GM12878 (cell line): Measurements from ENCODE around the gene PROM1. TPM values are rescaled to one million over a fixed set of nuclear protein-coding genes. Genes with fewer than 3 reads are reported as not detected.

Experiments
- ATAC-seq: fragments of 200-7000 bp; cut with Tn5 transposase; 3 replicates; pipeline ENCODE4 v1.9.1; 2020; ENCODE audit warnings: mild to moderate bottlenecking, moderate library complexity
- BruUV-seq: library from RNA; stranded (reverse); fragments of 400-500 nt; replicated peaks from 2 replicates; lab custom pipeline; 2021; lab: Mats Ljungman, UMichigan
- CTCF ChIA-PET: fragments of 300-600 bp; sonication (Branson Sonifier 250); formaldehyde crosslinking; extraction: SDS; loops from one replicate; lab custom pipeline; 2021; ENCODE audit warnings: inconsistent platforms; lab: Yijun Ruan, JAX
- POLR2A ChIA-PET: fragments of 350-600 bp; formaldehyde crosslinking; extraction: SDS; loops from one replicate; lab custom pipeline; 2021; ENCODE audit warnings: inconsistent platforms; lab: Charles Lee
- RAD21 ChIA-PET: fragments of 300-600 bp; sonication (Branson Sonifier 250); formaldehyde crosslinking; loops from one replicate; lab custom pipeline; 2023; ENCODE audit warnings: antibody characterized with exemption; ENCODE audit not compliant: unreplicated experiment; lab: Charles Lee
- SMC1A ChIA-PET: fragments of 300-600 bp; sonication (Branson Sonifier 250); formaldehyde crosslinking; loops from one replicate; lab custom pipeline; 2023; ENCODE audit not compliant: unreplicated experiment, uncharacterized antibody; lab: Charles Lee
- DNase-seq: peaks from one replicate; pipeline ENCODE4 v3.0.0-alpha.2; 2011; ENCODE audit warnings: low read depth, low spot score
- FAIRE-seq: peaks from 3 replicates; lab custom pipeline; 2011; peaks lifted over from hg19 to GRCh38; lab: Jason Lieb, UNC
- H2AFZ ChIP-seq: 2 replicates; pipeline ENCODE4 v1.6.0; 2011; ENCODE audit warnings: low read depth, low read length, control low read depth; ENCODE audit not compliant: control insufficient read depth
- H3K27ac ChIP-seq: 2 replicates; pipeline ENCODE4 v1.5.1; 2011; ENCODE audit warnings: control low read depth; ENCODE audit not compliant: control insufficient read depth, insufficient read depth
- H3K27me3 ChIP-seq, 2 experiments: replicated peaks in 1 of 2; 2 replicates each; pipeline versions ENCODE4 v1.6.0 to v1.6.1; 2011; ENCODE audit warnings: low read length in 1 of 2; ENCODE audit not compliant: control insufficient read depth in 2 of 2, insufficient read depth in 2 of 2
- H3K36me3 ChIP-seq, 2 experiments: 2 replicates each; pipeline ENCODE4 v1.5.1; 2011; ENCODE audit warnings: low read length in 1 of 2; ENCODE audit not compliant: control insufficient read depth in 2 of 2, insufficient read depth in 2 of 2
- H3K4me1 ChIP-seq: 2 replicates; pipeline ENCODE4 v1.6.1; 2011; ENCODE audit warnings: mild to moderate bottlenecking, low read length, moderate library complexity, mixed read lengths; ENCODE audit not compliant: control insufficient read depth, insufficient read depth
- H3K4me2 ChIP-seq: 2 replicates; pipeline ENCODE4 v1.6.0; 2011; ENCODE audit warnings: control low read depth; ENCODE audit not compliant: control insufficient read depth, insufficient read depth
- H3K4me3 ChIP-seq: fragments of 200-600 bp; sonication (generic); 2 replicates; pipeline ENCODE4 v1.5.1; 2016
- H3K79me2 ChIP-seq: 2 replicates; pipeline ENCODE4 v1.6.0; 2011; ENCODE audit warnings: low read length; ENCODE audit not compliant: control insufficient read depth, insufficient read depth
- H3K9ac ChIP-seq: 2 replicates; pipeline ENCODE4 v1.8.0; 2011; ENCODE audit warnings: low read length, control low read depth, mixed read lengths; ENCODE audit not compliant: control insufficient read depth, insufficient read depth
- H3K9me3 ChIP-seq: replicated peaks from 3 replicates; pipeline ENCODE4 v1.5.1; 2011; ENCODE audit warnings: mild to moderate bottlenecking, low read length; ENCODE audit not compliant: control insufficient read depth, insufficient read depth
- H4K20me1 ChIP-seq: 2 replicates; pipeline ENCODE4 v1.6.0; 2011; ENCODE audit not compliant: control insufficient read depth, insufficient read depth
- CHD4 ChIP-seq: fragments of 200-600 bp; sonication (generic); IDR thresholded peaks from 2 replicates; pipeline ENCODE4 v1.6.1; 2016; ENCODE audit warnings: mild to moderate bottlenecking
- DPF2 ChIP-seq: fragments of 450-650 bp; IDR thresholded peaks from 2 replicates; pipeline ENCODE4 v1.6.1; 2017; ENCODE audit warnings: mild to moderate bottlenecking
- NBN ChIP-seq: fragments of 450-650 bp; IDR thresholded peaks from 2 replicates; pipeline ENCODE4 v1.6.1; 2016
- POLR2AphosphoS5 ChIP-seq: IDR thresholded peaks from 2 replicates; pipeline ENCODE4 v1.6.1; 2011; ENCODE audit warnings: mild to moderate bottlenecking, low read length, inconsistent platforms
- POU2F2 ChIP-seq: IDR thresholded peaks from 3 replicates; pipeline ENCODE4 v1.6.1; 2011; ENCODE audit warnings: low read depth, mild to moderate bottlenecking, low read length, borderline replicate concordance
- RELA ChIP-seq: fragments of 450-650 bp; IDR thresholded peaks from 2 replicates; pipeline ENCODE4 v1.8.0; 2014; ENCODE audit warnings: borderline replicate concordance; ENCODE audit not compliant: partially characterized antibody
- SMAD5 ChIP-seq: IDR thresholded peaks from 2 replicates; pipeline ENCODE4 v1.6.1; 2016; ENCODE audit warnings: antibody characterized with exemption, low read depth
- ZNF687 ChIP-seq: fragments of 450-650 bp; IDR thresholded peaks from 2 replicates; pipeline ENCODE4 v1.6.1; 2017; ENCODE audit warnings: mild to moderate bottlenecking, moderate library complexity
- WGBS: methylation state at CpG from one replicate; pipeline ENCODE4 v1.1.6; 2016; ENCODE audit warnings: low lambda C conversion rate; ENCODE audit not compliant: insufficient replicate concordance, insufficient coverage; ENCODE audit errors: missing lambda C conversion rate; 5-methylcytosine and 5-hydroxymethylcytosine counted together
- in situ Hi-C: fragments of 300-500 bp; cut with MboI; formaldehyde crosslinking; loops from 9 replicates; pipeline ENCODE4 v1.14.3; 2018; ENCODE audit warnings: mixed read lengths
- intact Hi-C: fragments of 100-400 bp; cut with micrococcal nuclease; formaldehyde crosslinking; loops from one replicate; pipeline ENCODE4 v1.14.2; 2022; ENCODE audit not compliant: unreplicated experiment
- polyA plus RNA-seq, 11 experiments: library from polyadenylated mRNA; depleted of rRNA in 4 of 11; unstranded in 6 of 11; stranded (reverse) in 5 of 11; fragments of >200 nt; fragmentation: Nextera tagmentation in 4 of 11; fragmentation: Illumina TruSeq in 1 of 11; extraction: Ambion mirVana in 4 of 11; extraction: Trizol in 1 of 11; gene quantifications; 1 replicate in 1 of 11; 2 replicates in 10 of 11; pipeline versions ENCODE4 v1.2.1 to v1.2.3, GENCODE V29; 2011 to 2016; ENCODE audit warnings: inconsistent platforms in 2 of 11, missing spikeins in 2 of 11, low read depth in 1 of 11
- total RNA-seq, 4 experiments: library from RNA; depleted of rRNA in 3 of 4; stranded (reverse); fragments of >200 nt in 3 of 4; fragmentation: Illumina TruSeq in 1 of 4; extraction: Trizol in 1 of 4; gene quantifications; 2 replicates each; pipeline versions ENCODE4 v1.2.1 to v1.2.3, GENCODE V29; 2013 to 2021

PROM1 gene
- total and polyA plus RNA-seq, 10 of the 15 experiments (the other 5 are each of a cell fraction or from before 2014, with no cell fraction given): 0.08 to 0.31 (median 0.18) TPM; not detected in 7

GRCh38 chr4:16067515-16067914 is 16.3 kb downstream of the PROM1 start:
- WGBS: 54% methylated on average over 12 of the region's 12 CpGs

More at GRCh38 chr4:16067515-16067914, 16.3 kb downstream of the PROM1 start:
- Histone ChIP-seq H3K4me2 (no peak overlapping the region), H3K79me2 (no peaks in the 10 kb centered on the region), H3K27me3 (no peaks in the 10 kb centered on the region), H4K20me1 (no peaks in the 10 kb centered on the region), H3K9me3 (no peaks in the 10 kb centered on the region), H3K36me3 (no peaks in the 10 kb centered on the region), H3K27ac (no peak overlapping the region), H3K4me3 (no peak overlapping the region)
- no peak for ATAC-seq
- POLR2A ChIA-PET: no interaction called here
- no TSS peak for BruUV-seq
- RAD21 ChIA-PET: no interaction called here
- SMC1A ChIA-PET: no interaction called here
- DNase-seq: no peak
- TF ChIP-seq ZNF687: no peak
- no peak for TF ChIP-seq NBN
- no peak for TF ChIP-seq POU2F2
- TF ChIP-seq POLR2AphosphoS5: no peak
- TF ChIP-seq RELA: no peak
- TF ChIP-seq CHD4: no peak
- TF ChIP-seq SMAD5: no peak
- no peak for TF ChIP-seq DPF2
- TF ChIP-seq, all 136 proteins: peak for 0
- CTCF ChIA-PET: no interaction called here
- Histone ChIP-seq H2AFZ (no peak overlapping the region), H3K4me1 (no peaks in the 10 kb centered on the region), H3K9ac (no peak overlapping the region)
- in situ Hi-C loops: no loop called here
- FAIRE-seq: no peak
- intact Hi-C loops: no loop called here
